Uterus (tissue), 4 donors: ENCODE measurements around the gene PGBD5. TPM values are rescaled to one million over a fixed set of nuclear protein-coding genes. Genes with fewer than 3 reads are reported as not detected.

Experiments
- DNase-seq, 2 donors: peaks; one replicate each; pipeline ENCODE4 v3.0.0-alpha.2; 2019 to 2020
- H3K27ac ChIP-seq, 2 donors: fragments of 200-600 bp; sonication (generic); 1 replicate in 1 of 2; 2 replicates in 1 of 2; pipeline ENCODE4 v1.5.1; 2016 to 2018
- H3K27me3 ChIP-seq, 2 donors: fragments of 200-600 bp; sonication (generic); one replicate each; pipeline ENCODE4 v1.5.1; 2018 to 2019; ENCODE audit warnings: control low read depth in 1 of 2
- H3K36me3 ChIP-seq, 2 donors: fragments of 200-600 bp; sonication (generic); one replicate each; pipeline ENCODE4 v1.5.1; 2019; ENCODE audit warnings: control low read depth in 1 of 2
- H3K4me1 ChIP-seq, 2 donors: fragments of 200-600 bp; sonication (generic); one replicate each; pipeline ENCODE4 v1.5.1; 2018 to 2019; ENCODE audit warnings: control low read depth in 1 of 2
- H3K4me3 ChIP-seq, 2 donors: fragments of 200-600 bp; sonication (generic); 1 replicate in 1 of 2; 2 replicates in 1 of 2; pipeline ENCODE4 v1.5.1; 2018 to 2019; ENCODE audit warnings: mild to moderate bottlenecking in 1 of 2
- H3K9me3 ChIP-seq, 2 donors: fragments of 200-600 bp; sonication (generic); one replicate each; pipeline ENCODE4 v1.5.1; 2019; ENCODE audit warnings: control low read depth in 1 of 2
- POLR2A ChIP-seq, 2 donors: fragments of 450-650 bp; IDR thresholded peaks; one replicate each; pipeline ENCODE4 v1.6.1; 2016; ENCODE audit warnings: antibody characterized with exemption in 2 of 2, mild to moderate bottlenecking in 1 of 2, moderate library complexity in 1 of 2
- intact Hi-C: fragments of 100-400 bp; cut with DNase I; formaldehyde crosslinking; loops from one replicate; pipeline ENCODE4 v1.15.1; 2023; ENCODE audit warnings: low total_unique reads
- total RNA-seq, 4 donors: library from RNA; depleted of rRNA in 3 of 4; stranded (reverse); fragments of >200 nt in 3 of 4; gene quantifications; one replicate each; pipeline versions ENCODE4 v1.1.0 to v1.2.4, GENCODE V29; 2014 to 2023
- TF ChIP-seq, protein P1 (sequence below), 4 experiments: fragments of 200-600 bp in 2 of 4; fragments of 450-650 bp in 2 of 4; sonication (generic) in 2 of 4; IDR thresholded peaks; one replicate each; pipeline ENCODE4 v1.5.1; 2016 to 2019; ENCODE audit warnings: antibody characterized with exemption in 4 of 4, mild to moderate bottlenecking in 2 of 4, moderate library complexity in 1 of 4
- donor health status: DM: yes; HTN: yes; CAD: no.

PGBD5 gene
- total RNA-seq, 4 donors from 2014 or later = under 0.01 to 0.69 (median 0.11) TPM

DNA sequence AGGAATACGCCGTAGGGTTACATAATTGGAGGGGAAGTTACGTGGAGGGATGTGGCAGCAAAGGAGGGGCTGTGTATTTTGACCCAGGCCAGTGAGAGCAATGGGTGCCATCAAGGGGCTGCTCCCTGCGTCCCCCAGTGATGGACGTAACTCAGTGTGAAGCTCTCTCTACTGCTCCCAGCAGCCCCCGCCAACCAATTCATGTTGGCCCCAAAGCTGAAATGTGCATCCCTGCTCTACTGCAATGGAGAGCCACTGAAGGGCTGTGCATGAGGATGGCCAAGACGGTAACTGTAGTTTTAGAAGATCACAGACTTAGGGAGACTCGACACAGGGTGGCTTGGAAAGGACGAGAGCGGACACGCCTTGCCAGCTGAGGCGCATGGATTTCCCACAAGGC is 38.3 kb downstream of the PGBD5 start:
- H3K9me3 ChIP-seq = no peaks in the 10 kb centered on the region
- H3K4me3 ChIP-seq = no peak overlapping the region
- TF ChIP-seq, protein P1, sequence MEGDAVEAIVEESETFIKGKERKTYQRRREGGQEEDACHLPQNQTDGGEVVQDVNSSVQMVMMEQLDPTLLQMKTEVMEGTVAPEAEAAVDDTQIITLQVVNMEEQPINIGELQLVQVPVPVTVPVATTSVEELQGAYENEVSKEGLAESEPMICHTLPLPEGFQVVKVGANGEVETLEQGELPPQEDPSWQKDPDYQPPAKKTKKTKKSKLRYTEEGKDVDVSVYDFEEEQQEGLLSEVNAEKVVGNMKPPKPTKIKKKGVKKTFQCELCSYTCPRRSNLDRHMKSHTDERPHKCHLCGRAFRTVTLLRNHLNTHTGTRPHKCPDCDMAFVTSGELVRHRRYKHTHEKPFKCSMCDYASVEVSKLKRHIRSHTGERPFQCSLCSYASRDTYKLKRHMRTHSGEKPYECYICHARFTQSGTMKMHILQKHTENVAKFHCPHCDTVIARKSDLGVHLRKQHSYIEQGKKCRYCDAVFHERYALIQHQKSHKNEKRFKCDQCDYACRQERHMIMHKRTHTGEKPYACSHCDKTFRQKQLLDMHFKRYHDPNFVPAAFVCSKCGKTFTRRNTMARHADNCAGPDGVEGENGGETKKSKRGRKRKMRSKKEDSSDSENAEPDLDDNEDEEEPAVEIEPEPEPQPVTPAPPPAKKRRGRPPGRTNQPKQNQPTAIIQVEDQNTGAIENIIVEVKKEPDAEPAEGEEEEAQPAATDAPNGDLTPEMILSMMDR (IDR thresholded peaks at IDR 0.05) = no peak
- TF ChIP-seq POLR2A (IDR thresholded peaks at IDR 0.05) = no peak
- H3K36me3 ChIP-seq = no peaks in the 10 kb centered on the region
- intact Hi-C loops = no loop called here
- H3K4me1 ChIP-seq = no peaks in the 10 kb centered on the region
- no peak overlapping the region for H3K27ac ChIP-seq
- DNase-seq = no peak
- no peaks in the 10 kb centered on the region for H3K27me3 ChIP-seq

DNA sequence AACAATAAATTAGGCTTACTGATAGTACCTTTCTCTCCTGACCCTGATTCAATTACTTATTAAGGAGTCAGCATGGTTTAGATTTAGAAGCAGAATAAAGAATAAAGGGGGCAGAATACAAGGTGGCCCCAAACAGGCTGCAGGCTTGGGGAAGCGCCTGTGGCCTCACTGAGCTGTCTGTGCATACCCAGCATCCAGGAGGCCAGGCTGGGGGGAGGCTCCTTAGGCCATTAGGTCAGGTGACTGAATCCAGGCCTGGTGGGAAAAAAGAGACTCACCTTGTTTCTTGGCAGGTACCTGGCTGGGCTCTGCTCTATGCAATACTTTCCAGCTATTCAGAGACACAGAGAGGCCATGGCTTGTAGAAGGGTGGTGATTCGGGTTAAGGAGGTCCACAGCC is 38.8 kb downstream of the PGBD5 start:
- Histone ChIP-seq H3K4me3 (no peak overlapping the region), H3K9me3 (no peaks in the 10 kb centered on the region), H3K27me3 (no peaks in the 10 kb centered on the region), H3K27ac (no peak overlapping the region), H3K4me1 (no peaks in the 10 kb centered on the region), H3K36me3 (no peaks in the 10 kb centered on the region)
- TF ChIP-seq POLR2A (IDR thresholded peaks at IDR 0.05) = no peak
- TF ChIP-seq, protein P1 (IDR thresholded peaks at IDR 0.05) = no peak
- DNase-seq = no peak
- intact Hi-C loops = no loop called here

DNA sequence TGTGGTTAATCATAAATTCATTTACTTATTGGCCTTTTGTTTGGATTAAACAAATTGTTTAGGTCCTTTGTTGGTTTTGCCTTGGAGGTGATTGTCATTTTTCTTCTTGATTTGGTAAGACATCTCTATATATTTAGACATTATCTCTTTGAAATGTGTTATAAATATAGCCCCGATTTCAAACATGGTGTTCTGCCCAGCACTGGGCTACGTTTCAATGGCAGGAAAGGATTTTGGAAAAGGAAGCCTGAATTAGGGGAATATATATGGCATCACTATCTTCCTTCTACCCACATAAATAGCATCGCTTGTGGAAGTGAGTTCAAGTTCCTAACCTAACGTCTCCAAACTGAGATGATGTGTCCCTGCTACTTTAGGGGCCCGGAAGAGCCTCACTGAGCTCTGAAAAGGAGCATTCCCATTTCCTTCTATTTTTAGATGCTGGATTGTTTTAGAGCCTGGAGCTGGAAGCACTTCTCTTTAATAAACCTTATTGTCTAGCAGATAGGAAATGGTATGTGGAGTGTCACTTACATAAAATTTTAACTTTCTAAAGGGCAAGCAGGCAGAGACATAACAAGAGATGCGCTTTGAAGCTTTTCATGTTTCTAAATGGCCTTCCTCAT is 39.4 kb downstream of the PGBD5 start:
- TF ChIP-seq POLR2A (IDR thresholded peaks at IDR 0.05) = no peak
- TF ChIP-seq, protein P1 (IDR thresholded peaks at IDR 0.05) = no peak
- Histone ChIP-seq H3K27me3 (no peaks in the 10 kb centered on the region), H3K4me1 (no peaks in the 10 kb centered on the region), H3K4me3 (no peak overlapping the region), H3K27ac (no peak overlapping the region), H3K36me3 (no peaks in the 10 kb centered on the region), H3K9me3 (no peaks in the 10 kb centered on the region)
- intact Hi-C loops = no loop called here
- DNase-seq = no peak

DNA sequence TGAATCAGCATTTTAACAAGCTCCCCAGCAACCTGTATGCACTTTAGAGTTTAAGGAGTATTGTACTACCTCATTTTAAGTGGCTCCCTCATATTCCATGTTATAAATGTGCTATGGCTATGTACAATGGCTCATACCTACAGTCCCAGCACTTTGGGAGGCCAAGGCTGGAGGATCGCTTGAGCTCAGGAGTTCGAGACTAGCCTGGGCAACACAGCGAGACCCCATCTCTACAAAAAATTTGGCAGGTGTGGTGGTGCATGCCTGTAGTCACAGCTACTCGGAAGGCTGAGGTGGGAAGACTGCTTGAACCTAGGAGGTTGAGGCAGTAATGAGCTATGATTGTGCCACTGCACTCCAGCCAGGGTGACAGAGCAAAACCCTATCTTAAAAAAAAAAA is 40.2 kb downstream of the PGBD5 start:
- no peaks in the 10 kb centered on the region for H3K4me1 ChIP-seq
- no peak overlapping the region for H3K27ac ChIP-seq
- intact Hi-C loops = no loop called here
- H3K36me3 ChIP-seq = no peaks in the 10 kb centered on the region
- H3K9me3 ChIP-seq = no peaks in the 10 kb centered on the region
- H3K4me3 ChIP-seq = no peak overlapping the region
- DNase-seq = no peak
- H3K27me3 ChIP-seq = no peaks in the 10 kb centered on the region
- TF ChIP-seq POLR2A (IDR thresholded peaks at IDR 0.05) = no peak
- TF ChIP-seq, protein P1 (IDR thresholded peaks at IDR 0.05) = no peak

DNA sequence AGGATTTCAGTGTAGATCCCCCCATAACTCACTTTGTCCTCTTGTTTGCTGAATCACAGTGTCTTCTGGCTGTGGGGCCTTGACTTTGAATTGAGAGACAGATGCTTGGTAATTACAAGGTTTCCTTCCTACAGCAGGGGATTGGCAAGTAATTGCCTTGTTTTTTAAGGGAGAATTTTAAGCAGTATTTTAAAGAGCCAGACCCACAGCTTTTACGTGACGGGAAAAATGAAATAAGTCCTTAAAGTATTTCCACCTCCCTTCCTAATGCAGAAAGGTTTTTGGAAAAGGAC is 41.0 kb downstream of the PGBD5 start:
- Histone ChIP-seq H3K27ac (no peak overlapping the region), H3K4me3 (no peak overlapping the region), H3K9me3 (no peaks in the 10 kb centered on the region), H3K36me3 (no peaks in the 10 kb centered on the region), H3K4me1 (no peaks in the 10 kb centered on the region), H3K27me3 (no peaks in the 10 kb centered on the region)
- intact Hi-C loops = no loop called here
- TF ChIP-seq, protein P1 (IDR thresholded peaks at IDR 0.05) = no peak
- no peak for TF ChIP-seq POLR2A (IDR thresholded peaks at IDR 0.05)
- DNase-seq = no peak
